OCI-LY1 (cell line): Measurements from ENCODE around the gene ERBB4.

Experiments
- H2AFZ ChIP-seq: fragments of 200-600 bp; sonication (generic), shearing (Covaris generic); 2 replicates; pipeline ENCODE4 v1.6.0; 2014; ENCODE audit warnings: antibody characterized with exemption, mild to moderate bottlenecking, low read length
- H3F3A ChIP-seq: fragments of 200-600 bp; sonication (generic), shearing (Covaris generic); 2 replicates; pipeline ENCODE4 v1.6.0; 2014; ENCODE audit warnings: mild to moderate bottlenecking, antibody characterized with exemption, low read length, moderate library complexity; ENCODE audit not compliant: insufficient read depth
- H3K27ac ChIP-seq: fragments of 200-600 bp; sonication (generic); 2 replicates; pipeline ENCODE4 v1.5.1; 2014; ENCODE audit warnings: low read length, mixed run types, mild to moderate bottlenecking, low read depth; ENCODE audit not compliant: poor library complexity, severe bottlenecking
- H3K27me3 ChIP-seq: fragments of 200-600 bp; sonication (generic); 2 replicates; pipeline ENCODE4 v1.6.0; 2014; ENCODE audit warnings: antibody characterized with exemption, mild to moderate bottlenecking, low read length, moderate library complexity; ENCODE audit not compliant: insufficient read depth
- H3K36me3 ChIP-seq: fragments of 200-600 bp; sonication (generic); 2 replicates; pipeline ENCODE4 v1.6.1; 2014; ENCODE audit warnings: mild to moderate bottlenecking, antibody characterized with exemption, low read length, moderate library complexity, mixed read lengths; ENCODE audit not compliant: insufficient read depth
- H3K4me1 ChIP-seq: fragments of 200-600 bp; sonication (generic); 2 replicates; pipeline ENCODE4 v1.5.1; 2014; ENCODE audit warnings: mild to moderate bottlenecking, low read length, moderate library complexity; ENCODE audit not compliant: insufficient read depth, severe bottlenecking
- H3K4me2 ChIP-seq: fragments of 200-600 bp; sonication (generic), shearing (Covaris generic); 2 replicates; pipeline ENCODE4 v1.6.1; 2014; ENCODE audit warnings: low read length
- H3K4me3 ChIP-seq: fragments of 200-600 bp; sonication (generic); 2 replicates; pipeline ENCODE4 v1.5.1; 2014; ENCODE audit warnings: low read length, low read depth, mild to moderate bottlenecking, mixed read lengths; ENCODE audit not compliant: poor library complexity, severe bottlenecking
- H3K79me2 ChIP-seq: fragments of 200-600 bp; shearing (Covaris generic); 2 replicates; pipeline ENCODE4 v1.6.1; 2016; ENCODE audit warnings: mixed run types, low read length, mixed read lengths; ENCODE audit not compliant: insufficient read depth
- H3K9ac ChIP-seq: fragments of 200-600 bp; sonication (generic), shearing (Covaris generic); 2 replicates; pipeline ENCODE4 v1.6.1; 2014; ENCODE audit warnings: mild to moderate bottlenecking, low read length, mixed read lengths
- H3K9me2 ChIP-seq: fragments of 200-600 bp; sonication (generic), shearing (Covaris generic); 2 replicates; pipeline ENCODE4 v1.6.1; 2014; ENCODE audit warnings: low read depth, mild to moderate bottlenecking, low read length, mixed read lengths
- H3K9me3 ChIP-seq: fragments of 200-600 bp; shearing (Covaris generic); 2 replicates; pipeline ENCODE4 v1.6.1; 2014; ENCODE audit warnings: low read length, mixed read lengths
- H4K20me1 ChIP-seq: fragments of 200-600 bp; sonication (generic), shearing (Covaris generic); 2 replicates; pipeline ENCODE4 v1.6.0; 2016; ENCODE audit warnings: mild to moderate bottlenecking, low read length; ENCODE audit not compliant: insufficient read depth
- CTCF ChIP-seq: fragments of 200-600 bp; sonication (generic), shearing (Covaris generic); IDR thresholded peaks from 2 replicates; pipeline ENCODE4 v1.5.1; 2017; ENCODE audit warnings: mild to moderate bottlenecking, antibody characterized with exemption, low read length, moderate library complexity, mixed read lengths
- EZH2 ChIP-seq: fragments of 200-600 bp; sonication (generic), shearing (Covaris generic); IDR thresholded peaks from 2 replicates; pipeline ENCODE4 v1.8.0; 2017; ENCODE audit warnings: borderline replicate concordance, mixed run types, mild to moderate bottlenecking, antibody characterized with exemption, low read length, moderate library complexity, mixed read lengths

The ERBB4 gene

GRCh38 chr2:211756266-211756665, 782.3 kb downstream of the ERBB4 start:
- Histone ChIP-seq H3K4me1 (peaks cover 12% of the 10 kb centered on the region), H3K9ac (no peak overlapping the region), H3K9me2 (no peaks in the 10 kb centered on the region), H3K4me3 (no peak overlapping the region), H3K9me3 (no peaks in the 10 kb centered on the region), H3K4me2 (no peak overlapping the region), H3K27ac (no peak overlapping the region), H3K27me3 (no peaks in the 10 kb centered on the region), H3K79me2 (no peaks in the 10 kb centered on the region), H4K20me1 (no peaks in the 10 kb centered on the region), H3K36me3 (no peaks in the 10 kb centered on the region), H2AFZ (no peak overlapping the region), H3F3A (no peaks in the 10 kb centered on the region)
- no peak for TF ChIP-seq CTCF
- TF ChIP-seq EZH2, result no peak

GRCh38 chr2:211755187-211755586, 783.4 kb downstream of the ERBB4 start:
- no peaks in the 10 kb centered on the region for H3K36me3 ChIP-seq
- no peaks in the 10 kb centered on the region for H3K9me3 ChIP-seq
- no peak overlapping the region for H3K27ac ChIP-seq
- no peak overlapping the region for H3K9ac ChIP-seq
- H4K20me1 ChIP-seq, result no peaks in the 10 kb centered on the region
- peaks cover 17% of the 10 kb centered on the region for H3K4me1 ChIP-seq
- H2AFZ ChIP-seq, result no peak overlapping the region
- H3K27me3 ChIP-seq, result no peaks in the 10 kb centered on the region
- no peaks in the 10 kb centered on the region for H3K9me2 ChIP-seq
- H3K79me2 ChIP-seq, result no peaks in the 10 kb centered on the region
- H3F3A ChIP-seq, result no peaks in the 10 kb centered on the region
- H3K4me3 ChIP-seq, result no peak overlapping the region
- H3K4me2 ChIP-seq, result no peak overlapping the region
- TF ChIP-seq EZH2 (no peak), CTCF (no peak)

GRCh38 chr2:211751848-211752247, 786.8 kb downstream of the ERBB4 start:
- H3K9me3 ChIP-seq, result no peaks in the 10 kb centered on the region

More at GRCh38 chr2:211751848-211752247, 786.8 kb downstream of the ERBB4 start:
- Histone ChIP-seq H3K9me2 (no peaks in the 10 kb centered on the region), H3K4me3 (no peak overlapping the region), H3K79me2 (no peaks in the 10 kb centered on the region), H3K36me3 (no peaks in the 10 kb centered on the region), H3K27me3 (no peaks in the 10 kb centered on the region), H3K9ac (no peak overlapping the region), H3F3A (no peaks in the 10 kb centered on the region), H2AFZ (no peak overlapping the region), H3K4me2 (no peak overlapping the region), H4K20me1 (no peaks in the 10 kb centered on the region), H3K4me1 (peaks cover 11% of the 10 kb centered on the region), H3K27ac (no peak overlapping the region)
- TF ChIP-seq EZH2 (no peak), CTCF (no peak)
